HepG2 (cell line): ENCODE results near the gene NELFB. TPM values are rescaled to one million over a fixed set of nuclear protein-coding genes. Genes with fewer than 3 reads are reported as not detected.
A peak's percentile ranks its signal among the peaks of the same experiment; 100 is the strongest.

Source experiments
- BRCA1 ChIP-seq: sonication (generic); formaldehyde crosslinking; IDR thresholded peaks from 2 replicates; pipeline ENCODE4 v1.4.0; 2020; ENCODE audit warnings: missing genetic modification reagents
- EZH2 ChIP-seq: conservative IDR thresholded peaks from 2 replicates; pipeline ENCODE4 v1.6.1; 2012; ENCODE audit warnings: mild to moderate bottlenecking, low read depth, low read length, moderate library complexity
- FIP1L1 ChIP-seq: fragments of 200-400 bp; formaldehyde crosslinking; IDR thresholded peaks from 2 replicates; pipeline ENCODE4 v1.6.1; 2018; ENCODE audit warnings: low read depth, mild to moderate bottlenecking, low read length, moderate library complexity, borderline replicate concordance; ENCODE audit not compliant: insufficient read depth
- FOXA3 ChIP-seq: IDR thresholded peaks from 2 replicates; pipeline ENCODE4 v1.6.1; 2016; ENCODE audit warnings: missing genetic modification reagents, missing compliant biosample characterization
- FOXP1 ChIP-seq, 2 experiments: fragments of 450-650 bp in 1 of 2; IDR thresholded peaks; 2 replicates each; pipeline ENCODE4 v1.6.1; 2017 to 2018; ENCODE audit warnings: antibody characterized with exemption in 1 of 2
- HNF4G ChIP-seq, 2 experiments: sonication (generic) in 1 of 2; formaldehyde crosslinking in 1 of 2; IDR thresholded peaks; 2 replicates each; pipeline versions ENCODE4 v1.4.0 to v1.6.1; 2011 to 2020; ENCODE audit warnings: borderline replicate concordance in 2 of 2, low read depth in 2 of 2, mild to moderate bottlenecking in 2 of 2, low read length in 1 of 2, missing genetic modification reagents in 1 of 2, moderate library complexity in 1 of 2
- KDM2A ChIP-seq: sonication (generic); formaldehyde crosslinking; IDR thresholded peaks from 2 replicates; pipeline ENCODE4 v1.4.0; 2020; ENCODE audit warnings: low read depth, missing genetic modification reagents, borderline replicate concordance
- KDM4B ChIP-seq: sonication (generic); formaldehyde crosslinking; IDR thresholded peaks from 2 replicates; pipeline ENCODE4 v1.4.0; 2020; ENCODE audit warnings: missing genetic modification reagents
- NFATC3 ChIP-seq: sonication (generic); formaldehyde crosslinking; IDR thresholded peaks from 2 replicates; pipeline ENCODE4 v1.5.1; 2020; ENCODE audit warnings: mild to moderate bottlenecking, missing genetic modification reagents
- NFIC ChIP-seq: IDR thresholded peaks from 2 replicates; pipeline ENCODE4 v1.6.1; 2012; ENCODE audit warnings: mild to moderate bottlenecking, low read length, inconsistent platforms
- SOX5 ChIP-seq: IDR thresholded peaks from 2 replicates; pipeline ENCODE4 v1.6.1; 2016; ENCODE audit warnings: borderline replicate concordance
- SP5 ChIP-seq: IDR thresholded peaks from 2 replicates; pipeline ENCODE4 v1.6.1; 2016; ENCODE audit warnings: low read depth, borderline replicate concordance
- SSRP1 ChIP-seq: IDR thresholded peaks from 2 replicates; pipeline ENCODE4 v1.6.1; 2016; ENCODE audit warnings: control low read depth
- TCF7 ChIP-seq: sonication (generic); IDR thresholded peaks from 2 replicates; pipeline ENCODE4 v1.6.1; 2016; ENCODE audit warnings: antibody characterized with exemption, low read depth
- TGIF2 ChIP-seq: IDR thresholded peaks from 2 replicates; pipeline ENCODE4 v1.6.1; 2016; ENCODE audit warnings: control low read depth, missing compliant biosample characterization
- ZBTB7B ChIP-seq: sonication (generic); formaldehyde crosslinking; IDR thresholded peaks from 2 replicates; pipeline ENCODE4 v1.4.0; 2020; ENCODE audit warnings: missing genetic modification reagents
- ZFP36L1 ChIP-seq: sonication (generic); formaldehyde crosslinking; IDR thresholded peaks from 2 replicates; pipeline ENCODE4 v1.8.0; 2022; ENCODE audit warnings: mild to moderate bottlenecking, missing genetic modification reagents, moderate library complexity
- ZNF703 ChIP-seq: sonication (generic); formaldehyde crosslinking; IDR thresholded peaks from 2 replicates; pipeline ENCODE4 v1.5.1; 2020; ENCODE audit warnings: missing genetic modification reagents, mild to moderate bottlenecking, moderate library complexity, borderline replicate concordance
- polyA plus RNA-seq, 8 experiments: library from polyadenylated mRNA; depleted of rRNA in 3 of 8; stranded (reverse) in 7 of 8; unstranded in 1 of 8; fragments of >200 nt; fragmentation: Illumina TruSeq in 4 of 8; extraction: Trizol in 4 of 8; gene quantifications; 2 replicates each; pipeline versions ENCODE4 v1.2.1 to v1.2.3, GENCODE V29; 2011 to 2016; ENCODE audit warnings: low read depth in 4 of 8, missing spikeins in 1 of 8, mixed read lengths in 1 of 8; ENCODE audit not compliant: insufficient read depth in 1 of 8
- total RNA-seq, 5 experiments: library from RNA; depleted of rRNA; stranded (reverse); fragments of >200 nt; fragmentation: Illumina TruSeq; extraction: Trizol; gene quantifications; 2 replicates each; pipeline ENCODE4 v1.2.3, GENCODE V29; 2016; ENCODE audit warnings: low read depth in 1 of 5
- TF ChIP-seq, protein P1 (sequence below): sonication (generic); formaldehyde crosslinking; IDR thresholded peaks from 2 replicates; pipeline ENCODE4 v1.4.0; 2020; ENCODE audit warnings: missing genetic modification reagents
- TF ChIP-seq, protein P2 (sequence below): fragments of 450-650 bp; IDR thresholded peaks from 2 replicates; pipeline ENCODE4 v1.6.1; 2017
- TF ChIP-seq, protein P3 (sequence below): sonication (generic); formaldehyde crosslinking; conservative IDR thresholded peaks from 2 replicates; pipeline ENCODE4 v1.5.0; 2020; ENCODE audit warnings: missing genetic modification reagents
- TF ChIP-seq, protein P4 (sequence below): IDR thresholded peaks from 2 replicates; pipeline ENCODE4 v1.6.1; 2016; ENCODE audit warnings: mild to moderate bottlenecking, missing biosample characterization, missing genetic modification reagents
- TF ChIP-seq, protein P5 (sequence below): sonication (generic); formaldehyde crosslinking; IDR thresholded peaks from 2 replicates; pipeline ENCODE4 v1.5.1; 2020; ENCODE audit warnings: missing genetic modification reagents, mild to moderate bottlenecking, borderline replicate concordance

Gene NELFB
- total and polyA plus RNA-seq, 2 of the 13 experiments (the other 11 are each of a cell fraction or from before 2014, with no cell fraction given), result 26.5 to 45.8 TPM

DNA sequence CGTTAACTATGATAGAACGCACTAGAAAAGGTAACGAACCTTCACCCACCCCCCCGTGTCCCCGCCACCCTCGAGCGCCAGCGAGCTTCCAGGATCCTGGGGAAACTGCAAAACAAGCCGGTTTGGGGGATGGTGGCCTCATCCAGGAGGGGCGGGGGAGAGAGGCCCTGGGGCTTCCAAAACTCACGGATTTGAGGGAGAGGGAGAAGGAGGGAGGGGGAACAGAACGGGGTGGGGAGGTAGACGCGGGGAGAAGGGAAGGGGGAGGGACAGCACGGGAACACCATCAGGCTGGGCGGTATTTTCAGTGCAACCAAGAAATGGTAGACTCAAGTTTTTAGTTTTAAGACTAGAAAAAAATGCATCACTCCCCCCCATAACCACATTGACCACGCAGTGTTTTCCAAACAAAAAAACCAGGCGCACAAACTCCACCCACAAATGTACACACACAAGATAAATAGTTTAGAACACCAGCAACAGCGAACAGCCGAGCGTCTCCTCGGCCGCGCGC is 45.5 kb downstream of the NELFB start (continued):
- TF ChIP-seq, protein P1, sequence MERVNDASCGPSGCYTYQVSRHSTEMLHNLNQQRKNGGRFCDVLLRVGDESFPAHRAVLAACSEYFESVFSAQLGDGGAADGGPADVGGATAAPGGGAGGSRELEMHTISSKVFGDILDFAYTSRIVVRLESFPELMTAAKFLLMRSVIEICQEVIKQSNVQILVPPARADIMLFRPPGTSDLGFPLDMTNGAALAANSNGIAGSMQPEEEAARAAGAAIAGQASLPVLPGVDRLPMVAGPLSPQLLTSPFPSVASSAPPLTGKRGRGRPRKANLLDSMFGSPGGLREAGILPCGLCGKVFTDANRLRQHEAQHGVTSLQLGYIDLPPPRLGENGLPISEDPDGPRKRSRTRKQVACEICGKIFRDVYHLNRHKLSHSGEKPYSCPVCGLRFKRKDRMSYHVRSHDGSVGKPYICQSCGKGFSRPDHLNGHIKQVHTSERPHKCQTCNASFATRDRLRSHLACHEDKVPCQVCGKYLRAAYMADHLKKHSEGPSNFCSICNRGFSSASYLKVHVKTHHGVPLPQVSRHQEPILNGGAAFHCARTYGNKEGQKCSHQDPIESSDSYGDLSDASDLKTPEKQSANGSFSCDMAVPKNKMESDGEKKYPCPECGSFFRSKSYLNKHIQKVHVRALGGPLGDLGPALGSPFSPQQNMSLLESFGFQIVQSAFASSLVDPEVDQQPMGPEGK (CRISPR knock-in tag), result peak; percentile 35; the same call in 1 of the 2 replicates
- TF ChIP-seq KDM2A (CRISPR knock-in tag) (no peak), FOXA3 (CRISPR knock-in tag) (peak; percentile 32; the same call in 1 of the 2 replicates), ZNF703 (no peak), ZFP36L1 (CRISPR knock-in tag) (no peak), FIP1L1 (no peak), BRCA1 (CRISPR knock-in tag) (no peak), SSRP1 (CRISPR knock-in tag) (no peak), SP5 (CRISPR knock-in tag) (peak; percentile 43; the same call in 1 of the 2 replicates), HNF4G (IDR thresholded peaks at IDR 0.05; ENCODE audit: borderline replicate concordance, low read depth, low read length) (0 out of 2 replicates have a peak, but pooled peaks have one; percentile 17), HNF4G (CRISPR knock-in tag; IDR thresholded peaks at IDR 0.05; ENCODE audit: borderline replicate concordance, low read depth) (no peak), TCF7 (no peak), ZBTB7B (CRISPR knock-in tag) (no peak), NFATC3 (CRISPR knock-in tag) (no peak), NFIC (no peak), SOX5 (peak; percentile 41; the same call in 1 of the 2 replicates), TGIF2 (CRISPR knock-in tag) (peak; percentile 22; the same call in 1 of the 2 replicates), FOXP1 (IDR thresholded peaks at IDR 0.05) (no peak), FOXP1 (CRISPR knock-in tag; IDR thresholded peaks at IDR 0.05) (peak; percentile 62), EZH2 (no peak), KDM4B (CRISPR knock-in tag) (no peak)
- TF ChIP-seq, protein P2, sequence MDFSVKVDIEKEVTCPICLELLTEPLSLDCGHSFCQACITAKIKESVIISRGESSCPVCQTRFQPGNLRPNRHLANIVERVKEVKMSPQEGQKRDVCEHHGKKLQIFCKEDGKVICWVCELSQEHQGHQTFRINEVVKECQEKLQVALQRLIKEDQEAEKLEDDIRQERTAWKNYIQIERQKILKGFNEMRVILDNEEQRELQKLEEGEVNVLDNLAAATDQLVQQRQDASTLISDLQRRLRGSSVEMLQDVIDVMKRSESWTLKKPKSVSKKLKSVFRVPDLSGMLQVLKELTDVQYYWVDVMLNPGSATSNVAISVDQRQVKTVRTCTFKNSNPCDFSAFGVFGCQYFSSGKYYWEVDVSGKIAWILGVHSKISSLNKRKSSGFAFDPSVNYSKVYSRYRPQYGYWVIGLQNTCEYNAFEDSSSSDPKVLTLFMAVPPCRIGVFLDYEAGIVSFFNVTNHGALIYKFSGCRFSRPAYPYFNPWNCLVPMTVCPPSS, result no peak
- TF ChIP-seq, protein P3, sequence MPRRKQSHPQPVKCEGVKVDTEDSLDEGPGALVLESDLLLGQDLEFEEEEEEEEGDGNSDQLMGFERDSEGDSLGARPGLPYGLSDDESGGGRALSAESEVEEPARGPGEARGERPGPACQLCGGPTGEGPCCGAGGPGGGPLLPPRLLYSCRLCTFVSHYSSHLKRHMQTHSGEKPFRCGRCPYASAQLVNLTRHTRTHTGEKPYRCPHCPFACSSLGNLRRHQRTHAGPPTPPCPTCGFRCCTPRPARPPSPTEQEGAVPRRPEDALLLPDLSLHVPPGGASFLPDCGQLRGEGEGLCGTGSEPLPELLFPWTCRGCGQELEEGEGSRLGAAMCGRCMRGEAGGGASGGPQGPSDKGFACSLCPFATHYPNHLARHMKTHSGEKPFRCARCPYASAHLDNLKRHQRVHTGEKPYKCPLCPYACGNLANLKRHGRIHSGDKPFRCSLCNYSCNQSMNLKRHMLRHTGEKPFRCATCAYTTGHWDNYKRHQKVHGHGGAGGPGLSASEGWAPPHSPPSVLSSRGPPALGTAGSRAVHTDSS (CRISPR knock-in tag), result no peak
- TF ChIP-seq, protein P4, sequence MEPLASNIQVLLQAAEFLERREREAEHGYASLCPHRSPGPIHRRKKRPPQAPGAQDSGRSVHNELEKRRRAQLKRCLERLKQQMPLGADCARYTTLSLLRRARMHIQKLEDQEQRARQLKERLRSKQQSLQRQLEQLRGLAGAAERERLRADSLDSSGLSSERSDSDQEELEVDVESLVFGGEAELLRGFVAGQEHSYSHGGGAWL (CRISPR knock-in tag), result no peak
- TF ChIP-seq, protein P5, sequence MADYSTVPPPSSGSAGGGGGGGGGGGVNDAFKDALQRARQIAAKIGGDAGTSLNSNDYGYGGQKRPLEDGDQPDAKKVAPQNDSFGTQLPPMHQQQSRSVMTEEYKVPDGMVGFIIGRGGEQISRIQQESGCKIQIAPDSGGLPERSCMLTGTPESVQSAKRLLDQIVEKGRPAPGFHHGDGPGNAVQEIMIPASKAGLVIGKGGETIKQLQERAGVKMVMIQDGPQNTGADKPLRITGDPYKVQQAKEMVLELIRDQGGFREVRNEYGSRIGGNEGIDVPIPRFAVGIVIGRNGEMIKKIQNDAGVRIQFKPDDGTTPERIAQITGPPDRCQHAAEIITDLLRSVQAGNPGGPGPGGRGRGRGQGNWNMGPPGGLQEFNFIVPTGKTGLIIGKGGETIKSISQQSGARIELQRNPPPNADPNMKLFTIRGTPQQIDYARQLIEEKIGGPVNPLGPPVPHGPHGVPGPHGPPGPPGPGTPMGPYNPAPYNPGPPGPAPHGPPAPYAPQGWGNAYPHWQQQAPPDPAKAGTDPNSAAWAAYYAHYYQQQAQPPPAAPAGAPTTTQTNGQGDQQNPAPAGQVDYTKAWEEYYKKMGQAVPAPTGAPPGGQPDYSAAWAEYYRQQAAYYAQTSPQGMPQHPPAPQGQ (CRISPR knock-in tag), result no peak
